Measurements from ENCODE around the gene MESD. TPM values are rescaled to one million over a fixed set of nuclear protein-coding genes. Genes with fewer than 3 reads are reported as not detected.

Gene MESD
- total and polyA plus RNA-seq, 9 of the 15 experiments (the other 6 are each of a cell fraction or from before 2014, with no cell fraction given): 11.3 to 39.7 (median 22.8) TPM

DNA sequence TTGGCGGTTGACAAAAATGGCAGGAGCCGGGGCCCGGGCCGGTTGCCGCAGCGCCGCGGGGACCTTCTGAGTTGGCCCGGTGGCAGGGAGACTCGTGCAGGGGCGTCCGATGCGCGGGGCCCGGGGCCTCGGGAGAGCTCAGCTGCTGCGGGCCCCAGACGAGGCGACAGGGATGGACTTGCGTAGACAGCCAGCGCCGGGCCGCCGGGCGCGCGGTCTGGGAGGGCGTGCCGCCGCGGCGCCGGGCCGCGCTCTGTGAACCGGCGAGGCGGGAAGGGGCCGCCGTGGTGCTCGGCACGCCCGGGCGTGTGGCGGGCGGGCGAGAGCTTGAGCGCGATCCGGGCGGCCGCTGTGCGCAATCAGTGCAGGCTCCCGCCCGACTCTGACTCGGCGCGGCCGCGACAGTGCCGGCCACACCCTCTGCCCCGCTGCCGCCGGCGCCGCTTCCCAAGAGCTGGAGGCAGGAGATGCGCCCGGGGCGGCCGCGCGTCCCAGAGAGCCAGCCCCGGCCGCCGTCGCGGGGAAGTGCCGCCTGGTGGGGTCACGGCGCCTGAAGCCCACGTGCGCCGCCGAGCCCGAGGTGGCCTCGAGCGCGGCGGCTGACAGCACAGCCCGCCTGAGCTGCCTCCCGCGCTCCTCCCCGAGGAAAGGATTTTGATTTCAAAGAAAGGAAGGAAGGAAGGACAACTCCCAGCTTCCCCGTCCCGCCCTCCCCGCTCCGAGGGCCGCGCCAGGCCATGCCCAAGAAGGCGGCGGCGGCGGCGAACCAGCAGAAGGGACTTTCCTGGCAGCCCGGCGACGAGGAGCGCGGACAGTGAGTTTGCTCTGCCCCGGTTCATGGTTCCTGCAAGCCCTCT, 11.8 kb upstream of the MESD start (continued):
- TF ChIP-seq, protein P1, sequence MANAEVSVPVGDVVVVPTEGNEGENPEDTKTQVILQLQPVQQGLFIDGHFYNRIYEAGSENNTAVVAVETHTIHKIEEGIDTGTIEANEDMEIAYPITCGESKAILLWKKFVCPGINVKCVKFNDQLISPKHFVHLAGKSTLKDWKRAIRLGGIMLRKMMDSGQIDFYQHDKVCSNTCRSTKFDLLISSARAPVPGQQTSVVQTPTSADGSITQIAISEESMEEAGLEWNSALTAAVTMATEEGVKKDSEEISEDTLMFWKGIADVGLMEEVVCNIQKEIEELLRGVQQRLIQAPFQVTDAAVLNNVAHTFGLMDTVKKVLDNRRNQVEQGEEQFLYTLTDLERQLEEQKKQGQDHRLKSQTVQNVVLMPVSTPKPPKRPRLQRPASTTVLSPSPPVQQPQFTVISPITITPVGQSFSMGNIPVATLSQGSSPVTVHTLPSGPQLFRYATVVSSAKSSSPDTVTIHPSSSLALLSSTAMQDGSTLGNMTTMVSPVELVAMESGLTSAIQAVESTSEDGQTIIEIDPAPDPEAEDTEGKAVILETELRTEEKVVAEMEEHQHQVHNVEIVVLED (CRISPR knock-in tag; IDR thresholded peaks at IDR 0.05): no peak
- TF ChIP-seq ETS2 (tag; IDR thresholded peaks at IDR 0.05; ENCODE audit: borderline replicate concordance, poor library complexity, severe bottlenecking): no peak
- TF ChIP-seq, protein P2, sequence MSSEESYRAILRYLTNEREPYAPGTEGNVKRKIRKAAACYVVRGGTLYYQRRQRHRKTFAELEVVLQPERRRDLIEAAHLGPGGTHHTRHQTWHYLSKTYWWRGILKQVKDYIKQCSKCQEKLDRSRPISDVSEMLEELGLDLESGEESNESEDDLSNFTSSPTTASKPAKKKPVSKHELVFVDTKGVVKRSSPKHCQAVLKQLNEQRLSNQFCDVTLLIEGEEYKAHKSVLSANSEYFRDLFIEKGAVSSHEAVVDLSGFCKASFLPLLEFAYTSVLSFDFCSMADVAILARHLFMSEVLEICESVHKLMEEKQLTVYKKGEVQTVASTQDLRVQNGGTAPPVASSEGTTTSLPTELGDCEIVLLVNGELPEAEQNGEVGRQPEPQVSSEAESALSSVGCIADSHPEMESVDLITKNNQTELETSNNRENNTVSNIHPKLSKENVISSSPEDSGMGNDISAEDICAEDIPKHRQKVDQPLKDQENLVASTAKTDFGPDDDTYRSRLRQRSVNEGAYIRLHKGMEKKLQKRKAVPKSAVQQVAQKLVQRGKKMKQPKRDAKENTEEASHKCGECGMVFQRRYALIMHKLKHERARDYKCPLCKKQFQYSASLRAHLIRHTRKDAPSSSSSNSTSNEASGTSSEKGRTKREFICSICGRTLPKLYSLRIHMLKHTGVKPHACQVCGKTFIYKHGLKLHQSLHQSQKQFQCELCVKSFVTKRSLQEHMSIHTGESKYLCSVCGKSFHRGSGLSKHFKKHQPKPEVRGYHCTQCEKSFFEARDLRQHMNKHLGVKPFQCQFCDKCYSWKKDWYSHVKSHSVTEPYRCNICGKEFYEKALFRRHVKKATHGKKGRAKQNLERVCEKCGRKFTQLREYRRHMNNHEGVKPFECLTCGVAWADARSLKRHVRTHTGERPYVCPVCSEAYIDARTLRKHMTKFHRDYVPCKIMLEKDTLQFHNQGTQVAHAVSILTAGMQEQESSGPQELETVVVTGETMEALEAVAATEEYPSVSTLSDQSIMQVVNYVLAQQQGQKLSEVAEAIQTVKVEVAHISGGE (CRISPR knock-in tag; IDR thresholded peaks at IDR 0.05): peak in 1 of 3 experiments; percentile 7; a peak in 1 of 6 replicates
- TF ChIP-seq, protein P3, sequence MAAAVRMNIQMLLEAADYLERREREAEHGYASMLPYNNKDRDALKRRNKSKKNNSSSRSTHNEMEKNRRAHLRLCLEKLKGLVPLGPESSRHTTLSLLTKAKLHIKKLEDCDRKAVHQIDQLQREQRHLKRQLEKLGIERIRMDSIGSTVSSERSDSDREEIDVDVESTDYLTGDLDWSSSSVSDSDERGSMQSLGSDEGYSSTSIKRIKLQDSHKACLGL (CRISPR knock-in tag; IDR thresholded peaks at IDR 0.05; ENCODE audit: borderline replicate concordance, poor library complexity, severe bottlenecking): no peak
- no peak for TF ChIP-seq SAFB (IDR thresholded peaks at IDR 0.05; ENCODE audit: borderline replicate concordance, low read depth, low read length)
- TF ChIP-seq ZNF124 (CRISPR knock-in tag; IDR thresholded peaks at IDR 0.05): no peak
- TF ChIP-seq, protein P4, sequence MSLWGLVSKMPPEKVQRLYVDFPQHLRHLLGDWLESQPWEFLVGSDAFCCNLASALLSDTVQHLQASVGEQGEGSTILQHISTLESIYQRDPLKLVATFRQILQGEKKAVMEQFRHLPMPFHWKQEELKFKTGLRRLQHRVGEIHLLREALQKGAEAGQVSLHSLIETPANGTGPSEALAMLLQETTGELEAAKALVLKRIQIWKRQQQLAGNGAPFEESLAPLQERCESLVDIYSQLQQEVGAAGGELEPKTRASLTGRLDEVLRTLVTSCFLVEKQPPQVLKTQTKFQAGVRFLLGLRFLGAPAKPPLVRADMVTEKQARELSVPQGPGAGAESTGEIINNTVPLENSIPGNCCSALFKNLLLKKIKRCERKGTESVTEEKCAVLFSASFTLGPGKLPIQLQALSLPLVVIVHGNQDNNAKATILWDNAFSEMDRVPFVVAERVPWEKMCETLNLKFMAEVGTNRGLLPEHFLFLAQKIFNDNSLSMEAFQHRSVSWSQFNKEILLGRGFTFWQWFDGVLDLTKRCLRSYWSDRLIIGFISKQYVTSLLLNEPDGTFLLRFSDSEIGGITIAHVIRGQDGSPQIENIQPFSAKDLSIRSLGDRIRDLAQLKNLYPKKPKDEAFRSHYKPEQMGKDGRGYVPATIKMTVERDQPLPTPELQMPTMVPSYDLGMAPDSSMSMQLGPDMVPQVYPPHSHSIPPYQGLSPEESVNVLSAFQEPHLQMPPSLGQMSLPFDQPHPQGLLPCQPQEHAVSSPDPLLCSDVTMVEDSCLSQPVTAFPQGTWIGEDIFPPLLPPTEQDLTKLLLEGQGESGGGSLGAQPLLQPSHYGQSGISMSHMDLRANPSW (CRISPR knock-in tag; IDR thresholded peaks at IDR 0.05): no peak
- TF ChIP-seq ZNF347 (CRISPR knock-in tag; IDR thresholded peaks at IDR 0.05; ENCODE audit: low read depth): no peak
- no peak for TF ChIP-seq NFIX (CRISPR knock-in tag; IDR thresholded peaks at IDR 0.05; ENCODE audit: low read depth)
- no peak for TF ChIP-seq ZBTB1 (CRISPR knock-in tag; IDR thresholded peaks at IDR 0.05; ENCODE audit: borderline replicate concordance, low read depth)
- TF ChIP-seq, protein P5, sequence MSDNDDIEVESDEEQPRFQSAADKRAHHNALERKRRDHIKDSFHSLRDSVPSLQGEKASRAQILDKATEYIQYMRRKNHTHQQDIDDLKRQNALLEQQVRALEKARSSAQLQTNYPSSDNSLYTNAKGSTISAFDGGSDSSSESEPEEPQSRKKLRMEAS (CRISPR knock-in tag; IDR thresholded peaks at IDR 0.05): peak; percentile 74
- TF ChIP-seq STAG1 (CRISPR knock-in tag; IDR thresholded peaks at IDR 0.05; ENCODE audit: borderline replicate concordance): no peak
- no peak for TF ChIP-seq ZNF212 (CRISPR knock-in tag; IDR thresholded peaks at IDR 0.05)
- TF ChIP-seq, protein P6, sequence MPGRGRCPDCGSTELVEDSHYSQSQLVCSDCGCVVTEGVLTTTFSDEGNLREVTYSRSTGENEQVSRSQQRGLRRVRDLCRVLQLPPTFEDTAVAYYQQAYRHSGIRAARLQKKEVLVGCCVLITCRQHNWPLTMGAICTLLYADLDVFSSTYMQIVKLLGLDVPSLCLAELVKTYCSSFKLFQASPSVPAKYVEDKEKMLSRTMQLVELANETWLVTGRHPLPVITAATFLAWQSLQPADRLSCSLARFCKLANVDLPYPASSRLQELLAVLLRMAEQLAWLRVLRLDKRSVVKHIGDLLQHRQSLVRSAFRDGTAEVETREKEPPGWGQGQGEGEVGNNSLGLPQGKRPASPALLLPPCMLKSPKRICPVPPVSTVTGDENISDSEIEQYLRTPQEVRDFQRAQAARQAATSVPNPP (IDR thresholded peaks at IDR 0.05; ENCODE audit: borderline replicate concordance, insufficient read depth, insufficient read length): no peak
